Lower lobe of right lung (tissue), 2 donors: ENCODE measurements around the gene MICALL2. TPM values are rescaled to one million over a fixed set of nuclear protein-coding genes. Genes with fewer than 3 reads are reported as not detected.

Experiments
- ATAC-seq, 2 donors: fragments of 200-7000 bp; cut with Tn5 transposase; one replicate each; pipeline ENCODE4 v1.9.1; 2020 to 2022; ENCODE audit warnings: mild to moderate bottlenecking in 2 of 2, moderate library complexity in 2 of 2
- DNase-seq: peaks from one replicate; pipeline ENCODE4 v3.0.0-alpha.2; 2020
- H3K27ac ChIP-seq: fragments of 200-600 bp; one replicate; pipeline ENCODE4 v1.8.0; 2022
- H3K27me3 ChIP-seq: fragments of 200-600 bp; one replicate; pipeline ENCODE4 v1.8.0; 2022; ENCODE audit warnings: low read depth
- H3K36me3 ChIP-seq: fragments of 200-600 bp; one replicate; pipeline ENCODE4 v1.8.0; 2022; ENCODE audit warnings: mild to moderate bottlenecking
- H3K4me1 ChIP-seq: fragments of 200-600 bp; one replicate; pipeline ENCODE4 v1.8.0; 2022
- H3K4me3 ChIP-seq: fragments of 200-600 bp; one replicate; pipeline ENCODE4 v1.8.0; 2022; ENCODE audit warnings: mild to moderate bottlenecking
- H3K9me3 ChIP-seq: fragments of 200-600 bp; one replicate; pipeline ENCODE4 v1.8.0; 2022
- CTCF ChIP-seq: fragments of 200-600 bp; IDR thresholded peaks from one replicate; pipeline ENCODE4 v1.8.0; 2022; ENCODE audit warnings: antibody characterized with exemption, mild to moderate bottlenecking
- intact Hi-C: fragments of 100-400 bp; cut with DNase I; formaldehyde crosslinking; loops from one replicate; pipeline ENCODE4 v1.11.0; 2022
- total RNA-seq: library from RNA; stranded (reverse); fragmentation: NEBNext Ultra II Directional; extraction: Animal tissue kit (Norgen Biotek cat#: 25700); gene quantifications from one replicate; pipeline ENCODE4 v1.2.1, GENCODE V29; 2021
- donor health status: DM: no; HTN: yes; CAD: no; lungs with severe emphysema.

MICALL2 gene
- total RNA-seq, 1 donor from 2014 or later: 28.9 TPM

DNA sequence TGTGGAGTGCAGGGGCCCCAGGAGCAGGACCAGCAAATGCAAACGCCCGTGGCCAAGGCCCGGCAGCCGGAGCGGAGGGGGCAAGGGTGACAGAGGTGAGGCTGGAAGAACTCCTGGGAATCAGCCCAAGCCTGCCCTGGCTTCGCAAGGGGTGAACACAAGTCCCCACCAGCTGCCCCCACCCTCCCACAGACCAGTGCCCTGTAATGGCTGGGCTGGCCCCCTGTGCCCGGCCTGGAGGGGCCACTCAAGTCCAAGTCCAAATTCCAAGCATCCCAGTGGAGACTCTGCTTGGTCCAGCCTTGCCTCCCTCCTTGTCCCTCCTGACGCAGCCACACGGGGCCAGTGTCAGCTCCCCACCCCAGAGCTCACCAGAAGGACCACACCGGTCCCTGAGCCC, 28.0 kb downstream of the MICALL2 start:
- DNase-seq: no peak
- no peak for TF ChIP-seq CTCF
- no peak for ATAC-seq
- Histone ChIP-seq H3K4me1 (peaks cover 7% of the 10 kb centered on the region), H3K27ac (no peak overlapping the region), H3K36me3 (peaks cover 8% of the 10 kb centered on the region), H3K27me3 (peaks cover 37% of the 10 kb centered on the region), H3K9me3 (no peaks in the 10 kb centered on the region), H3K4me3 (no peak overlapping the region)
- intact Hi-C loops: no loop called here

- H3K9me3 ChIP-seq: no peaks in the 10 kb centered on the region
- intact Hi-C loops: no loop called here
Measured at GRCh38 chr7:1430056-1430845, 29.0 kb downstream of the MICALL2 start.

DNA sequence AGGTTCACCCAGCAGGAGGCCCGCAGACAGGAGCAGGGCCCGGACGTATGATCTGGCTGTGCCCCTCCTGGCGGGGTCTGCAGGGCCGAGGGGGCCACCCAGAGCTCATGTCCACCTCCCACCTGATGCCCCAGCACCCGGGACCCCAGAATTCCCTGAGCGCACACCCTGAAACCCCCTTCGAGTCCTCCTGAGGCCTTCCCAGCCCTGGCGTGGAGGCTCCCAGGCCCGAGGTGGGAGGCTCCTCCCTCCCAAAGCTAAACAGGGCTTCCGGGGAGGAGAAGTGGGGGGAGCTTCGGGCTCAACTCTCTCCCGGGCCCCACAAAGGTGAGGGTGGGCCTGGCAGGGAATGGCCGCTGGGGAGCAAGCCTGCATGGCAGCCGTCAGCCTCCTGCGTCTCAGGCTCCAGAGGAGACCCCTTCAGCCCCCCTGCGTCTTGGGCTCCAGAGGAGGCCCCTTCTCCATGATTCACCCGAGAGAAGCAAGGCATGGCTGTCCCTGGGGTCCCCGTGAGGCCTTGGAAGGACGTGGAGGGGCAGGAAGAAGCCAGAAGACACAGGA, 30.2 kb downstream of the MICALL2 start:
- H3K9me3 ChIP-seq: no peaks in the 10 kb centered on the region
- H3K27me3 ChIP-seq: peaks cover 37% of the 10 kb centered on the region
- DNase-seq: no peak

More at GRCh38 chr7:1430056-1430845, 29.0 kb downstream of the MICALL2 start:
- H3K36me3 ChIP-seq: no peaks in the 10 kb centered on the region
- H3K4me1 ChIP-seq: peaks cover 7% of the 10 kb centered on the region
- H3K4me3 ChIP-seq: no peak overlapping the region
- no peak for DNase-seq
- no peak for ATAC-seq
- H3K27ac ChIP-seq: no peak overlapping the region
- H3K27me3 ChIP-seq: peaks cover 37% of the 10 kb centered on the region
- TF ChIP-seq CTCF: no peak

DNA sequence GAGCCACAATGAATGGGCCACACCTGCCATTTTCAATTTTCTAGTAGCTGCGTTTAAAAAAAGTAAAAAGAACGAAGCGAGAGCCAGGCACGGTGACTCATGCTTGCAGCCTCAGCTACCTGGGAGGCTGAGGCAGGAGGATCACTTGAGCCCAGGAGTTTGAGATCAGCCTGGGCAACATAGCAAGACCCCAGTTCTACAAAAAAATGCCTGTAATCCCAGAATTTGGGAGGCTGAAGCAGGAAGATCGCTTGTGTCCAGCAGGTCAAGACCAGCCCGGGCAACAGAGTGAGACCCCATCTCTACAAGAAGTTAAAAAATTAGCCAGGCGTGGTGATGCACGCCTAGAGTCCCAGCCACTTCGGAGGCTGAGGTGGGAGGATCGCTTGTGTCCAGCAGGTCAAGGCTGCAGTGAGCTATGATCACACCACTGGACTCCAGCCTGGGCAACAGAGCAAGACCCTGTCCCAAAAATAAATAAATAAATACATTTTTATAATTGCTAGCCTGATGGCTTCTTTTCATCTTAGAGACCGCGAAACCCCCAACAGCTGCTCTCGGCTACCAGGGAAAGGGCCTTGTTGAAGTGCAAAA, 32.1 kb downstream of the MICALL2 start:
- TF ChIP-seq CTCF: no peak
- no peaks in the 10 kb centered on the region for H3K9me3 ChIP-seq
- H3K27me3 ChIP-seq: peaks cover 44% of the 10 kb centered on the region
- intact Hi-C loops: no loop called here
- DNase-seq (no peak), ATAC-seq (no peak)
- peaks cover under 1% of the 10 kb centered on the region for H3K4me1 ChIP-seq
- H3K27ac ChIP-seq: no peak overlapping the region
- no peaks in the 10 kb centered on the region for H3K36me3 ChIP-seq
- no peak overlapping the region for H3K4me3 ChIP-seq

More for the DNA sequence above, 30.2 kb downstream of the MICALL2 start:
- no peak for TF ChIP-seq CTCF
- no peak for ATAC-seq
- H3K4me3 ChIP-seq: no peak overlapping the region
- no peaks in the 10 kb centered on the region for H3K36me3 ChIP-seq
- H3K4me1 ChIP-seq: peaks cover 7% of the 10 kb centered on the region
- H3K27ac ChIP-seq: no peak overlapping the region
- intact Hi-C loops: no loop called here

DNA sequence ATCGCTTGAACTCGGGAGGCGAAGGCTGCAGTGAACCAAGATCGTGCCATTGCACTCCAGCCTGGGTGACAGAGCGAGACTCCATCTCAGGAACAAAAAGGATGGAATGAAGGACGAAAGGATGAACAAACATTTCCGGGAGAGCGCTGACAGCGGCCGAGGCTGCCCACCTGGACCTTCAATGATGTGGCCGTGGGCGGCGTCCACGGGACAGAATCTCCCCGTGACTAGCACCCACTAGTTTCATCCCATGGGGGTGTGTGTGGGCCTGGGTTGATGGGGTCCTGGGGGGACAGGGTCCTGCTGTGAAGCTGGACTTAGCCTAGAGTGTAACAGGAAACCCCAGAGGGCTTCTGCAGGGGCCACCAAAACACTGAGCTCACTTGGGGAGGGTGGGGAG, 32.8 kb downstream of the MICALL2 start:
- peaks cover 45% of the 10 kb centered on the region for H3K27me3 ChIP-seq
- ATAC-seq: no peak
- no peak for DNase-seq
- no peaks in the 10 kb centered on the region for H3K9me3 ChIP-seq
- TF ChIP-seq CTCF: no peak
- no peak overlapping the region for H3K27ac ChIP-seq
- intact Hi-C loops: no loop called here
- H3K4me1 ChIP-seq: no peaks in the 10 kb centered on the region
- H3K4me3 ChIP-seq: no peak overlapping the region
- no peaks in the 10 kb centered on the region for H3K36me3 ChIP-seq
